Smooth muscle cell (in vitro differentiated cells): ENCODE data around the gene GSDMA. TPM values are rescaled to one million over a fixed set of nuclear protein-coding genes. Genes with fewer than 3 reads are reported as not detected.

ENCODE experiments used
- DNase-seq: peaks from one replicate; lab custom pipeline; 2025; ENCODE audit not compliant: unreplicated experiment; lab: John Stamatoyannopoulos, UW
- H2AFZ ChIP-seq: fragments of 200-600 bp; sonication (generic); 2 replicates; pipeline ENCODE4 v1.6.0; 2016; ENCODE audit warnings: antibody characterized with exemption, low read depth, mild to moderate bottlenecking
- H3F3A ChIP-seq: fragments of 200-600 bp; sonication (generic); 2 replicates; pipeline ENCODE4 v1.6.0; 2017; ENCODE audit warnings: antibody characterized with exemption, low read depth
- H3K27ac ChIP-seq: fragments of 200-600 bp; sonication (generic); 2 replicates; pipeline ENCODE4 v1.5.1; 2016; ENCODE audit warnings: low read depth, mild to moderate bottlenecking
- H3K27me3 ChIP-seq: fragments of 200-600 bp; sonication (generic); 2 replicates; pipeline ENCODE4 v1.6.1; 2016; ENCODE audit warnings: low read depth, mild to moderate bottlenecking
- H3K36me3 ChIP-seq: fragments of 200-600 bp; sonication (generic); 2 replicates; pipeline ENCODE4 v1.5.1; 2016; ENCODE audit warnings: low read depth
- H3K4me1 ChIP-seq: fragments of 200-600 bp; sonication (generic); 2 replicates; pipeline ENCODE4 v1.5.1; 2016; ENCODE audit warnings: low read depth
- H3K4me2 ChIP-seq: fragments of 200-600 bp; sonication (generic); 2 replicates; pipeline ENCODE4 v1.6.0; 2016; ENCODE audit warnings: mild to moderate bottlenecking
- H3K4me3 ChIP-seq: fragments of 200-600 bp; sonication (generic); 2 replicates; pipeline ENCODE4 v1.5.1; 2016; ENCODE audit warnings: mild to moderate bottlenecking
- H3K79me2 ChIP-seq: fragments of 200-600 bp; sonication (generic); 2 replicates; pipeline ENCODE4 v1.6.0; 2016; ENCODE audit warnings: low read depth, mild to moderate bottlenecking
- H3K9ac ChIP-seq: fragments of 200-600 bp; sonication (generic); 2 replicates; pipeline ENCODE4 v1.6.0; 2016; ENCODE audit warnings: low read depth
- H3K9me3 ChIP-seq: fragments of 200-600 bp; sonication (generic); replicated peaks from 2 replicates; pipeline ENCODE4 v1.5.1; 2016; ENCODE audit warnings: low read depth
- H4K20me1 ChIP-seq: fragments of 200-600 bp; sonication (generic); 2 replicates; pipeline ENCODE4 v1.6.0; 2016; ENCODE audit warnings: low read depth
- WGBS: methylation state at CpG from one replicate; pipeline ENCODE4 v1.1.7; 2016; ENCODE audit warnings: low lambda C conversion rate; 5-methylcytosine and 5-hydroxymethylcytosine counted together
- polyA plus RNA-seq: library from polyadenylated mRNA; unstranded; fragments of >200 nt; fragmentation: Nextera tagmentation; extraction: Ambion mirVana; gene quantifications from 2 replicates; pipeline ENCODE4 v1.2.1, GENCODE V29; 2016
- total RNA-seq: library from RNA; depleted of rRNA; stranded (reverse); fragments of >200 nt; gene quantifications from 2 replicates; pipeline ENCODE4 v1.2.3, GENCODE V29; 2014
- TF ChIP-seq, protein P1 (sequence below): fragments of 200-600 bp; sonication (generic); IDR thresholded peaks from 2 replicates; pipeline ENCODE4 v1.5.1; 2017; ENCODE audit warnings: borderline replicate concordance, mild to moderate bottlenecking, antibody characterized with exemption; ENCODE audit not compliant: insufficient read depth, poor library complexity, severe bottlenecking

GSDMA gene
- total and polyA plus RNA-seq, 2 experiments from 2014 or later = 0.31 to 0.50 TPM

GRCh38 chr17:39916918-39917317 is 45.9 kb upstream of the GSDMA start:
- no peak overlapping the region for H3K27ac ChIP-seq
- no peak for DNase-seq
- H3K9me3 ChIP-seq = no peaks in the 10 kb centered on the region
- no peak overlapping the region for H3K4me3 ChIP-seq
- 92% methylated on average over 7 of the region's 7 CpGs for whole genome bisulfite sequencing
- no peak overlapping the region for H3K9ac ChIP-seq
- no peak overlapping the region for H3K4me2 ChIP-seq
- TF ChIP-seq, protein P1, sequence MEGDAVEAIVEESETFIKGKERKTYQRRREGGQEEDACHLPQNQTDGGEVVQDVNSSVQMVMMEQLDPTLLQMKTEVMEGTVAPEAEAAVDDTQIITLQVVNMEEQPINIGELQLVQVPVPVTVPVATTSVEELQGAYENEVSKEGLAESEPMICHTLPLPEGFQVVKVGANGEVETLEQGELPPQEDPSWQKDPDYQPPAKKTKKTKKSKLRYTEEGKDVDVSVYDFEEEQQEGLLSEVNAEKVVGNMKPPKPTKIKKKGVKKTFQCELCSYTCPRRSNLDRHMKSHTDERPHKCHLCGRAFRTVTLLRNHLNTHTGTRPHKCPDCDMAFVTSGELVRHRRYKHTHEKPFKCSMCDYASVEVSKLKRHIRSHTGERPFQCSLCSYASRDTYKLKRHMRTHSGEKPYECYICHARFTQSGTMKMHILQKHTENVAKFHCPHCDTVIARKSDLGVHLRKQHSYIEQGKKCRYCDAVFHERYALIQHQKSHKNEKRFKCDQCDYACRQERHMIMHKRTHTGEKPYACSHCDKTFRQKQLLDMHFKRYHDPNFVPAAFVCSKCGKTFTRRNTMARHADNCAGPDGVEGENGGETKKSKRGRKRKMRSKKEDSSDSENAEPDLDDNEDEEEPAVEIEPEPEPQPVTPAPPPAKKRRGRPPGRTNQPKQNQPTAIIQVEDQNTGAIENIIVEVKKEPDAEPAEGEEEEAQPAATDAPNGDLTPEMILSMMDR = peak; percentile 5
- H4K20me1 ChIP-seq = no peaks in the 10 kb centered on the region
- no peaks in the 10 kb centered on the region for H3K27me3 ChIP-seq
- H3F3A ChIP-seq = no peaks in the 10 kb centered on the region
- H3K4me1 ChIP-seq = no peaks in the 10 kb centered on the region
- no peaks in the 10 kb centered on the region for H3K36me3 ChIP-seq
- H2AFZ ChIP-seq = no peak overlapping the region
- H3K79me2 ChIP-seq = no peaks in the 10 kb centered on the region

GRCh38 chr17:39919087-39919683 is 43.6 kb upstream of the GSDMA start:
- H3K4me3 ChIP-seq = no peak overlapping the region
- H3K9ac ChIP-seq = no peak overlapping the region
- H2AFZ ChIP-seq = no peak overlapping the region
- no peaks in the 10 kb centered on the region for H3K79me2 ChIP-seq
- no peak overlapping the region for H3K27ac ChIP-seq
- H3K4me2 ChIP-seq = no peak overlapping the region
- DNase-seq = no peak
- no peaks in the 10 kb centered on the region for H3K27me3 ChIP-seq
- no peaks in the 10 kb centered on the region for H3K4me1 ChIP-seq
- TF ChIP-seq, protein P1 = no peak
- no peaks in the 10 kb centered on the region for H3F3A ChIP-seq
- H4K20me1 ChIP-seq = peaks cover 13% of the 10 kb centered on the region
- no peaks in the 10 kb centered on the region for H3K9me3 ChIP-seq
- H3K36me3 ChIP-seq = no peaks in the 10 kb centered on the region
- WGBS = over 99% methylated on average over 9 of the region's 9 CpGs

GRCh38 chr17:39920218-39921210 is 42.3 kb upstream of the GSDMA start:
- H3K4me3 ChIP-seq = no peak overlapping the region
- H3K4me1 ChIP-seq = peaks cover 3% of the 10 kb centered on the region
- no peaks in the 10 kb centered on the region for H3K36me3 ChIP-seq
- H3K27me3 ChIP-seq = no peaks in the 10 kb centered on the region
- WGBS = 94% methylated on average over 19 of the region's 19 CpGs
- peaks cover 27% of the 10 kb centered on the region for H4K20me1 ChIP-seq
- no peak overlapping the region for H3K27ac ChIP-seq
- H3K9ac ChIP-seq = no peak overlapping the region
- no peak overlapping the region for H2AFZ ChIP-seq
- no peak for DNase-seq
- H3K79me2 ChIP-seq = peaks cover 12% of the 10 kb centered on the region
- TF ChIP-seq, protein P1 = no peak
- no peaks in the 10 kb centered on the region for H3F3A ChIP-seq
- H3K4me2 ChIP-seq = no peak overlapping the region
- no peaks in the 10 kb centered on the region for H3K9me3 ChIP-seq
